ENCODE data around the gene SPATA31C2. TPM values are rescaled to one million over a fixed set of nuclear protein-coding genes. Genes with fewer than 3 reads are reported as not detected.
"Not testable (repeated sequence)": the region's sequence is repeated elsewhere in the genome, so short reads cannot be mapped to it uniquely, and the experiment has no call there.

The SPATA31C2 gene
- total RNA-seq, 2 experiments from 2014 or later = 0.04 TPM; not detected in 1

GRCh38 chr9:88168564-88168963 is 30.3 kb upstream of the SPATA31C2 start:
- no peak overlapping the region for H3K27ac Mint-ChIP-seq
- POLR2A ChIA-PET = no interaction called here
- H3K9me3 Mint-ChIP-seq = no peaks in the 10 kb centered on the region
- no peaks in the 10 kb centered on the region for H3K4me1 Mint-ChIP-seq
- H3K4me3 Mint-ChIP-seq = no peak overlapping the region
- CTCF ChIA-PET = no interaction called here
- H3K36me3 Mint-ChIP-seq (ENCODE audit: low read depth) = no peaks in the 10 kb centered on the region
- no peak for DNase-seq
- peaks cover 15% of the 10 kb centered on the region for H3K27me3 Mint-ChIP-seq

GRCh38 chr9:88166660-88167059 is 28.4 kb upstream of the SPATA31C2 start:
- Mint-ChIP-seq H3K27me3 (peaks cover 13% of the 10 kb centered on the region), H3K4me3 (no peak overlapping the region), H3K27ac (no peak overlapping the region), H3K4me1 (no peaks in the 10 kb centered on the region), H3K36me3 (ENCODE audit: low read depth) (no peaks in the 10 kb centered on the region), H3K9me3 (no peaks in the 10 kb centered on the region)
- ChIA-PET CTCF (interaction anchor here (1.3 kb wide), 1 partner anchor 32 kb away, joined by 3 read pairs; no protein-coding TSS in a partner anchor), POLR2A (no interaction called here)
- no peak for DNase-seq

- Mint-ChIP-seq H3K4me3 (no peak overlapping the region), H3K9me3 (no peaks in the 10 kb centered on the region), H3K36me3 (ENCODE audit: low read depth) (no peaks in the 10 kb centered on the region), H3K27me3 (peaks cover 19% of the 10 kb centered on the region), H3K27ac (no peak overlapping the region), H3K4me1 (no peaks in the 10 kb centered on the region)
- ChIA-PET CTCF (no interaction called here), POLR2A (no interaction called here)
- DNase-seq = no peak
Measured at GRCh38 chr9:88164850-88165249, 26.6 kb upstream of the SPATA31C2 start.

- no peaks in the 10 kb centered on the region for H3K4me1 Mint-ChIP-seq
- H3K9me3 Mint-ChIP-seq = no peaks in the 10 kb centered on the region
- no peak for DNase-seq
- H3K27ac Mint-ChIP-seq = no peak overlapping the region
- no peaks in the 10 kb centered on the region for H3K36me3 Mint-ChIP-seq (ENCODE audit: low read depth)
- POLR2A ChIA-PET = no interaction called here
- H3K4me3 Mint-ChIP-seq = no peak overlapping the region
- CTCF ChIA-PET = no interaction called here
- H3K27me3 Mint-ChIP-seq = peaks cover 21% of the 10 kb centered on the region
Measured at GRCh38 chr9:88161144-88161543, 22.9 kb upstream of the SPATA31C2 start.

- peaks cover 38% of the 10 kb centered on the region for H3K27me3 Mint-ChIP-seq
- ChIA-PET CTCF (no interaction called here), POLR2A (no interaction called here)
- no peak overlapping the region for H3K27ac Mint-ChIP-seq
- no peaks in the 10 kb centered on the region for H3K9me3 Mint-ChIP-seq
- H3K4me1 Mint-ChIP-seq = peaks cover 1% of the 10 kb centered on the region
- no peak for DNase-seq
- no peak overlapping the region for H3K4me3 Mint-ChIP-seq
- no peaks in the 10 kb centered on the region for H3K36me3 Mint-ChIP-seq (ENCODE audit: low read depth)
Measured at GRCh38 chr9:88143957-88144625, 5.8 kb upstream of the SPATA31C2 start.

GRCh38 chr9:88143179-88143578 is 4.9 kb upstream of the SPATA31C2 start:
- Mint-ChIP-seq H3K9me3 (no peaks in the 10 kb centered on the region), H3K4me1 (peaks cover 1% of the 10 kb centered on the region), H3K27me3 (peaks cover 34% of the 10 kb centered on the region), H3K36me3 (ENCODE audit: low read depth) (no peaks in the 10 kb centered on the region), H3K4me3 (no peak overlapping the region), H3K27ac (no peak overlapping the region)
- ChIA-PET POLR2A (no interaction called here), CTCF (no interaction called here)
- no peak for DNase-seq

GRCh38 chr9:88133552-88133951 is 4.7 kb downstream of the SPATA31C2 start:
- H3K27ac Mint-ChIP-seq; CTCF ChIA-PET; H3K9me3 Mint-ChIP-seq; POLR2A ChIA-PET; DNase-seq; H3K27me3 Mint-ChIP-seq; H3K36me3 Mint-ChIP-seq (ENCODE audit: low read depth); H3K4me3 Mint-ChIP-seq; H3K4me1 Mint-ChIP-seq: not testable (repeated sequence)

GRCh38 chr9:88129556-88129955 is 8.7 kb downstream of the SPATA31C2 start:
- CTCF ChIA-PET; H3K36me3 Mint-ChIP-seq (ENCODE audit: low read depth); H3K4me1 Mint-ChIP-seq; H3K9me3 Mint-ChIP-seq; H3K27me3 Mint-ChIP-seq; H3K27ac Mint-ChIP-seq; H3K4me3 Mint-ChIP-seq; POLR2A ChIA-PET: not testable (repeated sequence)
- peak; percentile 40 for DNase-seq

- H3K36me3 Mint-ChIP-seq (ENCODE audit: low read depth); H3K27me3 Mint-ChIP-seq; H3K27ac Mint-ChIP-seq; H3K9me3 Mint-ChIP-seq; H3K4me3 Mint-ChIP-seq; DNase-seq; H3K4me1 Mint-ChIP-seq; CTCF ChIA-PET; POLR2A ChIA-PET: not testable (repeated sequence)
Measured at GRCh38 chr9:88127700-88128300, 10.5 kb downstream of the SPATA31C2 start.

GRCh38 chr9:88123413-88123812 is 14.9 kb downstream of the SPATA31C2 start:
- CTCF ChIA-PET; POLR2A ChIA-PET; H3K27me3 Mint-ChIP-seq; H3K36me3 Mint-ChIP-seq (ENCODE audit: low read depth); H3K27ac Mint-ChIP-seq; H3K4me3 Mint-ChIP-seq; H3K9me3 Mint-ChIP-seq; DNase-seq; H3K4me1 Mint-ChIP-seq: not testable (repeated sequence)

GRCh38 chr9:88118121-88118520 is 20.2 kb downstream of the SPATA31C2 start:
- H3K27ac Mint-ChIP-seq; H3K36me3 Mint-ChIP-seq (ENCODE audit: low read depth); H3K27me3 Mint-ChIP-seq; H3K4me3 Mint-ChIP-seq; H3K4me1 Mint-ChIP-seq; DNase-seq; POLR2A ChIA-PET; CTCF ChIA-PET; H3K9me3 Mint-ChIP-seq: not testable (repeated sequence)

GRCh38 chr9:88114968-88115612 is 23.2 kb downstream of the SPATA31C2 start:
- H3K36me3 Mint-ChIP-seq (ENCODE audit: low read depth); POLR2A ChIA-PET; H3K27me3 Mint-ChIP-seq; DNase-seq; H3K9me3 Mint-ChIP-seq; H3K4me3 Mint-ChIP-seq; CTCF ChIA-PET; H3K4me1 Mint-ChIP-seq: not testable (repeated sequence)
- peak overlapping the region; percentile 50 for H3K27ac Mint-ChIP-seq

- H3K4me1 Mint-ChIP-seq; H3K4me3 Mint-ChIP-seq; H3K36me3 Mint-ChIP-seq (ENCODE audit: low read depth); H3K27ac Mint-ChIP-seq; CTCF ChIA-PET; H3K27me3 Mint-ChIP-seq; POLR2A ChIA-PET; H3K9me3 Mint-ChIP-seq; DNase-seq: not testable (repeated sequence)
Measured at GRCh38 chr9:88114283-88114967, 23.9 kb downstream of the SPATA31C2 start.

All from activated CD4-positive, alpha-beta T cell treated with anti-CD3 and anti-CD28 coated beads, Interleukin-2, amount 10 ng/mL, durations not matched to agents 7 days and 5 days (primary cell).